ENCODE results near the gene THSD4.

- TF ChIP-seq YY1 (IDR thresholded peaks at IDR 0.05; ENCODE audit: insufficient read depth, insufficient read length) (no peak), ZNF274 (IDR thresholded peaks at IDR 0.05; ENCODE audit: low read depth, low read length) (no peak)
Measured at GRCh38 chr15:71183063-71183462, 67.8 kb downstream of the THSD4 start.

All from NT2/D1 (cell line).